Measurements from ENCODE around the gene TUBAL3.

Gene TUBAL3

DNA sequence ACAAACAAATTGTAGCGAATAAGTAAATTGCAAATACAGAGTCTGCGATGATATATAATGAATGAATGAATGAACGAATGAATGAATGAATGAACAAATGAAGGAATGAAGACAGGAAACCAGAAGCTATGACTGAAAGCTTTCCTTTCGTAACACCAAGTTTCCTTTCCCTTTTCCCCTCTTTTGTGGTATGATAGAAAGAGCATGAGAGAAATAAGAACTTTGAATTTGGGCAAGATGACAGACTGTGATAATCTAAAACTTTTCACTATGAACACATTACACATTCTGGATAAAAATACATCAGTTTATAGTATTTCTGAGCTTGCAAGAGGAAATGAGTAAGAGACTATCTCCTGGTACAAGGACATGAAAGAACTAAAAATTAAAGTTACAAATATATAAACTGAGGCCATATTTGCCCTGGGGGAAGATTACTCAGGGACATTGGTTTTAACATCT is 48.3 kb downstream of the TUBAL3 start:
- H3K4me2 ChIP-seq (ENCODE audit: low read length) = no peak overlapping the region
- TF ChIP-seq, protein P1, sequence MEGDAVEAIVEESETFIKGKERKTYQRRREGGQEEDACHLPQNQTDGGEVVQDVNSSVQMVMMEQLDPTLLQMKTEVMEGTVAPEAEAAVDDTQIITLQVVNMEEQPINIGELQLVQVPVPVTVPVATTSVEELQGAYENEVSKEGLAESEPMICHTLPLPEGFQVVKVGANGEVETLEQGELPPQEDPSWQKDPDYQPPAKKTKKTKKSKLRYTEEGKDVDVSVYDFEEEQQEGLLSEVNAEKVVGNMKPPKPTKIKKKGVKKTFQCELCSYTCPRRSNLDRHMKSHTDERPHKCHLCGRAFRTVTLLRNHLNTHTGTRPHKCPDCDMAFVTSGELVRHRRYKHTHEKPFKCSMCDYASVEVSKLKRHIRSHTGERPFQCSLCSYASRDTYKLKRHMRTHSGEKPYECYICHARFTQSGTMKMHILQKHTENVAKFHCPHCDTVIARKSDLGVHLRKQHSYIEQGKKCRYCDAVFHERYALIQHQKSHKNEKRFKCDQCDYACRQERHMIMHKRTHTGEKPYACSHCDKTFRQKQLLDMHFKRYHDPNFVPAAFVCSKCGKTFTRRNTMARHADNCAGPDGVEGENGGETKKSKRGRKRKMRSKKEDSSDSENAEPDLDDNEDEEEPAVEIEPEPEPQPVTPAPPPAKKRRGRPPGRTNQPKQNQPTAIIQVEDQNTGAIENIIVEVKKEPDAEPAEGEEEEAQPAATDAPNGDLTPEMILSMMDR (IDR thresholded peaks at IDR 0.05) = no peak

GRCh38 chr10:5355594-5356301 is 48.9 kb downstream of the TUBAL3 start:
- H3K4me1 ChIP-seq = no peaks in the 10 kb centered on the region
- no peaks in the 10 kb centered on the region for H3K79me2 ChIP-seq
- H3K9me3 ChIP-seq (ENCODE audit: control insufficient read depth, low read length) = no peaks in the 10 kb centered on the region
- no peak overlapping the region for H3K4me3 ChIP-seq (ENCODE audit: low read depth, low read length)
- TF ChIP-seq, protein P1 (IDR thresholded peaks at IDR 0.05) = no peak
- H3K27me3 ChIP-seq (ENCODE audit: control insufficient read depth, insufficient read depth, low read length) = no peaks in the 10 kb centered on the region
- no peak overlapping the region for H3K9ac ChIP-seq
- no peak overlapping the region for H3K27ac ChIP-seq
- H3K36me3 ChIP-seq (ENCODE audit: control insufficient read depth, insufficient read depth, low read length) = no peaks in the 10 kb centered on the region
- no peak overlapping the region for H2AFZ ChIP-seq
- no peak overlapping the region for H3K4me2 ChIP-seq (ENCODE audit: low read length)

More for the DNA sequence above, 48.3 kb downstream of the TUBAL3 start:
- Histone ChIP-seq H3K4me1 (no peaks in the 10 kb centered on the region), H2AFZ (no peak overlapping the region), H3K79me2 (no peaks in the 10 kb centered on the region), H3K4me3 (ENCODE audit: low read depth, low read length) (no peak overlapping the region), H3K27ac (no peak overlapping the region), H3K9ac (no peak overlapping the region), H3K27me3 (ENCODE audit: control insufficient read depth, insufficient read depth, low read length) (no peaks in the 10 kb centered on the region), H3K9me3 (ENCODE audit: control insufficient read depth, low read length) (no peaks in the 10 kb centered on the region), H3K36me3 (ENCODE audit: control insufficient read depth, insufficient read depth, low read length) (no peaks in the 10 kb centered on the region)

DNA sequence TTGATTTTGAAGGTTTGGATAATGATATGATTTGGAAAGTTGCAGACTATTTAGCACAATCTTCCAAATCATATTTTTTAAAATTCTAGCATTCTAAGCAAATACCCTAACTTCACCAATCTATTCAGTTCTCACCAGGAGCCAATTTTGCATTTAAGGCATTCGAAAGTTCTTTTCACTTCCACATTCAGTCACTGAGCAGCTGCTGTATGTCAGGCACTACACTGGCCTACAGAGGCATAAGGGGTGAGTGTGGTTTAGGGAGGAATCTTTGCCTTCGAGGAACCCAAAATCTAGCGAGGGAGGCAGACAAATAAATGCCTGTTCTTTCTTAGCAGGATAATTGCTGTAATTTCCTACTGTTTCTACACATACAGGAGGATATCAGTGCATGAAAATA is 50.6 kb downstream of the TUBAL3 start:
- Histone ChIP-seq H3K4me1 (no peaks in the 10 kb centered on the region), H3K27ac (no peak overlapping the region), H2AFZ (no peak overlapping the region), H3K4me2 (ENCODE audit: low read length) (no peak overlapping the region), H3K9ac (no peak overlapping the region), H3K79me2 (no peaks in the 10 kb centered on the region), H3K4me3 (ENCODE audit: low read depth, low read length) (no peak overlapping the region), H3K36me3 (ENCODE audit: control insufficient read depth, insufficient read depth, low read length) (no peaks in the 10 kb centered on the region), H3K9me3 (ENCODE audit: control insufficient read depth, low read length) (no peaks in the 10 kb centered on the region), H3K27me3 (ENCODE audit: control insufficient read depth, insufficient read depth, low read length) (no peaks in the 10 kb centered on the region)
- TF ChIP-seq, protein P1 (IDR thresholded peaks at IDR 0.05) = no peak

DNA sequence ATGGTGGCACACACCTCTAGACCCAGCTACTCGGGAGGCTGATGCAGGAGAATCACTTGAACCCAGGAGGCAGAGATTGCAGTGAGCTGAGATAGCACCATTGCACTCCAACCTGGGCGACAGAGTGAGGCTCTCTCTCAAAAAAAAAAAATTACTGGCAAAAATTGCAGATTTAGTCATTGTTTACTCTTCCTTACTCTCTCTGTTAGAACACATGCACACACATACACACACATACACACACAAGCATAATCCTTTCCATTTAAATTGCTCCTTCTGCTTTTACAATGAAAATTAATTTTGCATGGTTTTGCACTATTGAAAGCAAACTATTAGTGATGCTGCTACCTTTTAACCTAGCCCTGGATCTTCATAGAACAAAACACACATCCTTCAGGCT is 55.3 kb downstream of the TUBAL3 start:
- Histone ChIP-seq H3K79me2 (no peaks in the 10 kb centered on the region), H3K27ac (no peak overlapping the region), H3K4me3 (ENCODE audit: low read depth, low read length) (no peak overlapping the region), H3K4me1 (no peaks in the 10 kb centered on the region), H3K27me3 (ENCODE audit: control insufficient read depth, insufficient read depth, low read length) (no peaks in the 10 kb centered on the region), H3K9me3 (ENCODE audit: control insufficient read depth, low read length) (no peaks in the 10 kb centered on the region), H3K36me3 (ENCODE audit: control insufficient read depth, insufficient read depth, low read length) (no peaks in the 10 kb centered on the region), H3K4me2 (ENCODE audit: low read length) (no peak overlapping the region), H2AFZ (no peak overlapping the region), H3K9ac (no peak overlapping the region)
- TF ChIP-seq, protein P1 (IDR thresholded peaks at IDR 0.05) = no peak

DNA sequence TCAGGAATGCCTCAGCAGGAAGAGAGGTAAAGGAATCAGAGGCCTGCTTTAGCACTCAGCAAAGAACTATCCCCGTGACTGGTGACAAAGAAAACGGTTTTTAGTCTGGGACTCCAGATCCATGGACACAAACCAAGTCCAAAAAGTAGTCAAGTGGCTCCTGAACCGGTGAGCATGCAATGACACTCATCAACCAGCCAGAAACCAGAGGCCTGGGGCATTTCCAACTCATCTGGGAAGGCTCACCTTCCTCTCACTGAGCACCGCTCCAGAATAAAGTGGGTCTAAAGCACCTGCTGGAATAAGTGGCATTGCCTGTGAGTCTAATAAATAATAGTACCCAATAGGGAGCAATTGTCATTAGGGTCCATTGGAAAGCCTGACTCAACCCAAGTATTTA is 57.7 kb downstream of the TUBAL3 start:
- no peaks in the 10 kb centered on the region for H3K36me3 ChIP-seq (ENCODE audit: control insufficient read depth, insufficient read depth, low read length)
- no peaks in the 10 kb centered on the region for H3K4me1 ChIP-seq
- H2AFZ ChIP-seq = no peak overlapping the region
- no peaks in the 10 kb centered on the region for H3K9me3 ChIP-seq (ENCODE audit: control insufficient read depth, low read length)
- H3K4me2 ChIP-seq (ENCODE audit: low read length) = no peak overlapping the region
- no peak overlapping the region for H3K27ac ChIP-seq
- no peaks in the 10 kb centered on the region for H3K27me3 ChIP-seq (ENCODE audit: control insufficient read depth, insufficient read depth, low read length)
- H3K9ac ChIP-seq = no peak overlapping the region
- TF ChIP-seq, protein P1 (IDR thresholded peaks at IDR 0.05) = no peak
- no peak overlapping the region for H3K4me3 ChIP-seq (ENCODE audit: low read depth, low read length)
- H3K79me2 ChIP-seq = no peaks in the 10 kb centered on the region
